Osteoblast (primary cell): ENCODE measurements around the gene CLEC6A. TPM values are rescaled to one million over a fixed set of nuclear protein-coding genes. Genes with fewer than 3 reads are reported as not detected.

Source experiments
- DNase-seq: peaks from one replicate; pipeline ENCODE4 v3.0.0; 2011; ENCODE audit warnings: low spot score, mixed read lengths; ENCODE audit not compliant: insufficient read length; ENCODE audit errors: missing footprints
- H2AFZ ChIP-seq: 2 replicates; pipeline ENCODE4 v1.6.0; 2011; ENCODE audit warnings: mild to moderate bottlenecking, low read length
- H3K27ac ChIP-seq: 2 replicates; pipeline ENCODE4 v1.5.1; 2011; ENCODE audit warnings: mild to moderate bottlenecking, low read depth, low read length, moderate library complexity
- H3K27me3 ChIP-seq: 2 replicates; pipeline ENCODE4 v1.6.0; 2012; ENCODE audit warnings: mild to moderate bottlenecking, control low read depth, inconsistent platforms, low read length, moderate library complexity; ENCODE audit not compliant: insufficient read depth
- H3K36me3 ChIP-seq: 2 replicates; pipeline ENCODE4 v1.5.1; 2011; ENCODE audit warnings: mild to moderate bottlenecking, low read length, control low read depth, moderate library complexity; ENCODE audit not compliant: insufficient read depth
- H3K4me1 ChIP-seq: 2 replicates; pipeline ENCODE4 v1.5.1; 2011; ENCODE audit warnings: mild to moderate bottlenecking, low read length, control low read depth, moderate library complexity; ENCODE audit not compliant: insufficient read depth
- H3K4me2 ChIP-seq: 2 replicates; pipeline ENCODE4 v1.6.0; 2011; ENCODE audit warnings: mild to moderate bottlenecking, low read length; ENCODE audit not compliant: insufficient read depth
- H3K4me3 ChIP-seq: fragments of 200-600 bp; sonication (generic); 3 replicates; pipeline ENCODE4 v1.5.1; 2012; ENCODE audit warnings: mild to moderate bottlenecking, low read length, inconsistent platforms; ENCODE audit not compliant: insufficient read depth
- H3K79me2 ChIP-seq: 2 replicates; pipeline ENCODE4 v1.6.0; 2012; ENCODE audit warnings: mild to moderate bottlenecking, low read length, control low read depth, inconsistent platforms; ENCODE audit not compliant: insufficient read depth
- H3K9me3 ChIP-seq: 2 replicates; pipeline ENCODE4 v1.5.1; 2011; ENCODE audit warnings: low read depth, low read length, control low read depth
- H4K20me1 ChIP-seq: 2 replicates; pipeline ENCODE4 v1.6.0; 2012; ENCODE audit warnings: mild to moderate bottlenecking, low read length, control low read depth; ENCODE audit not compliant: insufficient read depth
- CTCF ChIP-seq: IDR thresholded peaks from 2 replicates; pipeline ENCODE4 v1.5.1; 2011; ENCODE audit warnings: mild to moderate bottlenecking, low read depth, low read length, moderate library complexity; ENCODE audit errors: extremely low read depth
- total RNA-seq: library from RNA; depleted of rRNA; stranded (reverse); fragments of >200 nt; gene quantifications from 2 replicates; pipeline ENCODE4 v1.2.3, GENCODE V29; 2012

Gene CLEC6A
- total RNA-seq, 1 donor, result not detected

- no peaks in the 10 kb centered on the region for H3K36me3 ChIP-seq
- no peaks in the 10 kb centered on the region for H4K20me1 ChIP-seq
- no peaks in the 10 kb centered on the region for H3K4me1 ChIP-seq
Measured at GRCh38 chr12:8499616-8500015, 43.9 kb downstream of the CLEC6A start.

GRCh38 chr12:8501720-8502119 is 46.0 kb downstream of the CLEC6A start:
- Histone ChIP-seq H3K79me2 (no peaks in the 10 kb centered on the region), H3K9me3 (no peaks in the 10 kb centered on the region), H3K27ac (no peak overlapping the region), H4K20me1 (no peaks in the 10 kb centered on the region), H3K4me1 (no peaks in the 10 kb centered on the region), H3K27me3 (no peaks in the 10 kb centered on the region), H3K4me2 (no peak overlapping the region), H3K36me3 (no peaks in the 10 kb centered on the region), H3K4me3 (no peak overlapping the region), H2AFZ (no peak overlapping the region)
- TF ChIP-seq CTCF, result no peak
- DNase-seq, result no peak

More at GRCh38 chr12:8499616-8500015, 43.9 kb downstream of the CLEC6A start:
- no peak for TF ChIP-seq CTCF
- Histone ChIP-seq H3K9me3 (no peaks in the 10 kb centered on the region), H3K27ac (no peak overlapping the region), H3K4me2 (no peak overlapping the region), H3K79me2 (no peaks in the 10 kb centered on the region), H3K27me3 (no peaks in the 10 kb centered on the region), H2AFZ (no peak overlapping the region), H3K4me3 (no peak overlapping the region)
- DNase-seq, result no peak

GRCh38 chr12:8504351-8504750 is 48.6 kb downstream of the CLEC6A start:
- no peak overlapping the region for H3K4me2 ChIP-seq
- H2AFZ ChIP-seq, result no peak overlapping the region
- H4K20me1 ChIP-seq, result no peaks in the 10 kb centered on the region
- TF ChIP-seq CTCF, result no peak
- no peaks in the 10 kb centered on the region for H3K4me1 ChIP-seq
- no peaks in the 10 kb centered on the region for H3K9me3 ChIP-seq
- H3K79me2 ChIP-seq, result no peaks in the 10 kb centered on the region
- H3K36me3 ChIP-seq, result no peaks in the 10 kb centered on the region
- no peak overlapping the region for H3K4me3 ChIP-seq
- H3K27me3 ChIP-seq, result no peaks in the 10 kb centered on the region
- DNase-seq, result no peak
- H3K27ac ChIP-seq, result no peak overlapping the region

- Histone ChIP-seq H3K9me3 (no peaks in the 10 kb centered on the region), H3K4me1 (no peaks in the 10 kb centered on the region), H3K27ac (no peak overlapping the region), H3K4me2 (no peak overlapping the region), H3K79me2 (no peaks in the 10 kb centered on the region), H2AFZ (no peak overlapping the region), H3K27me3 (no peaks in the 10 kb centered on the region), H3K36me3 (no peaks in the 10 kb centered on the region), H4K20me1 (no peaks in the 10 kb centered on the region), H3K4me3 (no peak overlapping the region)
- no peak for DNase-seq
- no peak for TF ChIP-seq CTCF
Measured at GRCh38 chr12:8507596-8507995, 51.8 kb downstream of the CLEC6A start.
